ENCODE data around the gene PPHLN1.

PPHLN1 gene

GRCh38 chr12:42475106-42475505, 149.1 kb downstream of the PPHLN1 start:
- in situ Hi-C loops (cut with MboI; ENCODE audit: low sequenced_read_pairs), result no loop called here

GRCh38 chr12:42477941-42478340, 152.0 kb downstream of the PPHLN1 start:
- in situ Hi-C loops (cut with MboI; ENCODE audit: low sequenced_read_pairs), result no loop called here

- in situ Hi-C loops (cut with MboI; ENCODE audit: low sequenced_read_pairs), result no loop called here
These were observed 155.4 kb downstream of the PPHLN1 start for GRCh38 chr12:42481368-42481767.

- in situ Hi-C loops (cut with MboI; ENCODE audit: low sequenced_read_pairs), result no loop called here
These were observed 156.2 kb downstream of the PPHLN1 start for GRCh38 chr12:42482041-42482747.

GRCh38 chr12:42482748-42483520, 157.0 kb downstream of the PPHLN1 start:
- in situ Hi-C loops (cut with MboI; ENCODE audit: low sequenced_read_pairs), result no loop called here

- in situ Hi-C loops (cut with MboI; ENCODE audit: low sequenced_read_pairs), result no loop called here
These were observed 157.5 kb downstream of the PPHLN1 start for GRCh38 chr12:42483521-42483790.

GRCh38 chr12:42484996-42485395, 159.0 kb downstream of the PPHLN1 start:
- in situ Hi-C loops (cut with MboI; ENCODE audit: low sequenced_read_pairs), result no loop called here

- in situ Hi-C loops (cut with MboI; ENCODE audit: low sequenced_read_pairs), result no loop called here
These were observed 159.9 kb downstream of the PPHLN1 start for GRCh38 chr12:42485823-42486222.

- in situ Hi-C loops (cut with MboI; ENCODE audit: low sequenced_read_pairs), result no loop called here
These were observed 160.4 kb downstream of the PPHLN1 start for GRCh38 chr12:42486407-42486806.

GRCh38 chr12:42490261-42490842, 164.4 kb downstream of the PPHLN1 start:
- in situ Hi-C loops (cut with MboI; ENCODE audit: low sequenced_read_pairs), result no loop called here

All from HL-60/S4 (cell line).